ENCODE measurements around the gene ABCB4.
"Not testable (repeated sequence)": the region's sequence is repeated elsewhere in the genome, so short reads cannot be mapped to it uniquely, and the experiment has no call there.

The ABCB4 gene

GRCh38 chr7:87474533-87475358 is 734 bp downstream of the ABCB4 start:
- DNase-seq, result peak; percentile 22

GRCh38 chr7:87473986-87474385 is 1.5 kb downstream of the ABCB4 start:
- DNase-seq, result no peak

DNA sequence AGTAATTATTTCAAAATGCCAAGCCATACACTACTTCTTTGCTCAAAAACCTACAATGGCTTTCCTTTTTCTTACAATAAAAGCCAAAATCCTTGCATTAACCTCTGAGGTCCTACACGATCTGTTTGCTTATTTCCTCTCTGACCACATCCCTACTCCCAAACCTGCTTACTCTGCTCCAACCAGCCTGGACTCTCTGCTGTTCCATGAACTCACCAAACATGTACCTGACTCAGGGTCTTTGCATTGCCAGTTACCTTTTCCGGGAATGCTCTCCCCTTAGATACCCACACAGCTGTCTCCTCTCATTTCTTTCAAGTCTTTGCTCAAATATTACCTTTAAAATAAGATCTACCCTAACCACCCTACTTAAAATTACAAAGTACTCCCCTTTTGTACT is 2.3 kb downstream of the ABCB4 start:
- no peak for DNase-seq

GRCh38 chr7:87471473-87471872 is 4.0 kb downstream of the ABCB4 start:
- no peak for DNase-seq

GRCh38 chr7:87469204-87469603 is 6.3 kb downstream of the ABCB4 start:
- DNase-seq, result not testable (repeated sequence)

DNA sequence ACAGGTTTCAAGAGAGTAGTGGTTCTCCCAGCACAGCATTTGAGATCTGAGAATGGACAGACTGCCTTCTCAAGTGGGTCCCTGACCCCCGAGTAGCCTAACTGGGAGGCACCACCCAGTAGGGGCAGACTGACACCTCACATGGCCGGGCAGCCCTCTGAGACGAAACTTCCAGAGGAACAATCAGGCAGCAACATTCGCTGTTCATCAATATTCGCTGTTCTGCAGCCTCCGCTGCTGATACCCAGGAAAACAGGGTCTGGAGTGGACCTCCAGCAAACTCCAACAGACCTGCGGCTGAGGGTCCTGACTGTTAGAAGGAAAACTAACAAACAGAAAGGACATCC is 10.0 kb downstream of the ABCB4 start:
- not testable (repeated sequence) for DNase-seq

- DNase-seq, result peak; percentile 81
Observed at GRCh38 chr7:87464830-87465533, 10.5 kb downstream of the ABCB4 start.

DNA sequence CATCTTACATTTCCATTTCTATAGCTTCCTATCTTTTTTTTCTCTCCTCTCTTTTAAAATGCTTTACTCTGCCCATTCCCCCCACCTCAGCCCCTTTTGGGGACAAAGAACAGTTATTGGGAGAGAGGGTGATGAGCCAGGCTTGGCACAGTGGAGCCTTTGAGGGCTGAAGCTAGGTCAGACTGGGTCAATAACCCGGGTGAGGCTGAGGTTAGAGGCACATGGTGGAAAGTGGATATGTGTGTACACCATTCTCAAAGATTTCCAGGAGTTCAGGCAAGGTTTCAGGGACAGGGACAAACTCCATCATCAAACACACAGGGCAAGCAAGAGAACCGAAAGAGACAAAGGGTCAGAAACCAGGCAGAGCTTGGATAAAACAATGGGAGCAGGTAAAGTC is 11.5 kb downstream of the ABCB4 start:
- no peak for DNase-seq

DNA sequence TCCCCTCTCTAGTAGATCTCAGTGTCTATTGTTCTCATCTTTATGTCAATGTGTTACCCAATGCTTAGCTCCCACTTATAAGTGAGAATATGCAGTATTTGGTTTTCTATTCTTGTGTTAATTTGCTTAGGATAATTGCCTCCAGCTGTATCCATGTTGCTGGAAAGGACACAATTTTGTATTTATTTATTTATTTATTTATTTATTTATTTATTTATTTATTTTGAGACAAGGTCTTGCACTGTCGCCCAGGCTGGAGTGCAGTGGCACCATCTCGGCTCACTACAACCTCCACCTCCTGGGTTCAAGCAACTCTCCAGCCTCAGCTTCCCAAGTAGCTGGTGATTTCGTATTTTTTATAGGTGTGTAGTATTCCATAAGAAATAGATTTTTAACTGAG is 15.0 kb downstream of the ABCB4 start:
- DNase-seq, result not testable (repeated sequence)

GRCh38 chr7:87459941-87460340 is 15.5 kb downstream of the ABCB4 start:
- no peak for DNase-seq

GRCh38 chr7:87458148-87458547 is 17.3 kb downstream of the ABCB4 start:
- DNase-seq, result no peak

GRCh38 chr7:87456247-87456646 is 19.2 kb downstream of the ABCB4 start:
- peak; percentile 44 for DNase-seq

GRCh38 chr7:87452279-87452678 is 23.2 kb downstream of the ABCB4 start:
- DNase-seq, result no peak

- no peak for DNase-seq
Observed at GRCh38 chr7:87451187-87451586, 24.3 kb downstream of the ABCB4 start.

DNA sequence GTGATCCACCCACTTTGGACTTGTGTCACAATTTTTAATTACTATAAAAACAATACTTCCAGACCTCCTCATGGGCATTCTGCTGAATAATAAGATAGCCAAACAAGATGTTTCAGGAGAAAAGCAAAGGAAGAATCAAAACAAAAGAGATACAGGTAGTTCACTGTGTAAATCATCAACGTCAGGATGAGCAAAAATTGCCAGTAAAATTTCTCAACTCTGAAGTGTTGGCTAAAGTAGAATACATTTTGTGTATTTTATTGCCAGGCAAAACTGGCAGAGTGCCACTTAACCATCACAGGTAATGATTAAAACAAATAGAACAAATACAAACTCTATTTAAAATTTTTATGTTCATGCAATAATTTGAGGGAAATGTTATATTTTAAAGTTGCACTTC is 24.8 kb downstream of the ABCB4 start:
- DNase-seq, result no peak

- peak; percentile 86 for DNase-seq
Observed at GRCh38 chr7:87448388-87448787, 27.1 kb downstream of the ABCB4 start.

- DNase-seq, result no peak
Observed at GRCh38 chr7:87447116-87447635, 28.3 kb downstream of the ABCB4 start.

DNA sequence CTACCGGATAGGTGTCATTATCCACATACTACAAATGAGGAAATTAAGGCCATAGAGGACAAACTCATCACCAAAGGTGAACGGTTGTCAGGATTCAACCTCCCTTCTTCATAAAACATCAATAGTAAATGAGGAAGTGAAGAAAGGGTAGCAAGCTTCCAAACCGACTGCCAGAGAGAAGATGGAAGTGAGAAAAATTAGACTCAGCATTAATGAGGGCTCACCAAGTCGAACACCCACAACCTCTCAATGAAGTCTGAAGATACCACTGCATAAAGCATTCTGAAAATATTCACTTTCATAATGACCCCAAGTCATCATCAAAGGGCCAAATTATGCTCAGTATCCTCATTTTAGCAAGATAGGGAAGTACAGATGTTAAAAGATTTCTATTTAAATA is 29.6 kb downstream of the ABCB4 start:
- DNase-seq, result no peak

DNA sequence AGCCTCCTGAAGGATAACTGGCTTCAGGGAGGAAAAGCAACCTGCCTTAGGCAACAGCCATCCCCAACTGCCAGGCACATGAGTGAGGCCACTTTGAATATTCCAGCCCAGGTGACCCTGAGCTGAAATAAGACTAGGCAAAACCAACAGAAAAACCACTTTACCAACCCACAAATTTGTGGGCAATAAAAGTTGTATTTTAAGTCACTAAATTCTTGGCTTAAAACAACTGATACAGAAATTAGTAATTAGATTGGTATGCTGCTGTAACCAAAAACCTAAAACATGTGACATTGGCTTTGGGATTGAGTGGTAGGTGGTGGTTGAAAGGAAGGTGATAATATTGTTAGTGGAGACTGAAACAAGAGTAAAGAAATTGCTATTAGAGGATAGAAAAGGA is 39.9 kb downstream of the ABCB4 start:
- no peak for DNase-seq

DNA sequence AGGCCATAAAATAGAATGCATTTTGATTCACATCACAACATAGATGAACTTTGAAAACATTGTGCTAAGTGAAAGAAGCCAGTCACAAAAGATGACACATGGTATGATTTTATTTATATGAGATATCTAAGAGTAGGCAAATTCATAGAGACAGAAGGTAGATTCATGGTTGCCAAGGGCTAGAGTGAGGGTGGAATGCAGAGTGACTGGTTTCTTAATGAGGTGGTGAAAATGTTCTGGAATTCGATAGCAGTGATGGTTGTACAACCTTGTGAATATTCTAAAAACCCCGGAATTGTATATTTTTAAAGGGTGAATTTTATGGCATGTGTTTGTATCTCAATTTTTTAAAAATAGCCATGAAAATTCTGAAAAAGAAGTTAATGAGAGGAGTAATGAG is 42.9 kb downstream of the ABCB4 start:
- DNase-seq, result no peak

DNA sequence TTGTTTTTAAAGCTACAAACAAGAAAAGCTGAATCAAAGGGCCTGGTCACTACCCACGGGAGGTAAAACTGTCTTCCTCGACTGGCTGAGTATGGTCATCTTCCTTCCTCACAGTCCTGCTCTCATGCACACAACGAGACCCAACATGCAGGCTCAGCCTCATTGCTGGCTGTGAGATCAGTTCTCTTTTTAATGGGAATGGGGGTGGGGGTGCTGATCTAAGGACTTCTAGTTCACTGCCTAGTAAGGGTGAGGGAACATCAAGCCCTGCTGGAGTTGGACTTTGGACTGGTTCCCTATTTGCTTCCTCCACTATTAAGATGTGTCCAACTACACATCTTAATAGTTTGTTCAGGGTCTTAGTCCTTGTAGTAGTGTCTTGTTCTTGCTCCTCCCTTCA is 48.2 kb downstream of the ABCB4 start:
- no peak for DNase-seq

DNA sequence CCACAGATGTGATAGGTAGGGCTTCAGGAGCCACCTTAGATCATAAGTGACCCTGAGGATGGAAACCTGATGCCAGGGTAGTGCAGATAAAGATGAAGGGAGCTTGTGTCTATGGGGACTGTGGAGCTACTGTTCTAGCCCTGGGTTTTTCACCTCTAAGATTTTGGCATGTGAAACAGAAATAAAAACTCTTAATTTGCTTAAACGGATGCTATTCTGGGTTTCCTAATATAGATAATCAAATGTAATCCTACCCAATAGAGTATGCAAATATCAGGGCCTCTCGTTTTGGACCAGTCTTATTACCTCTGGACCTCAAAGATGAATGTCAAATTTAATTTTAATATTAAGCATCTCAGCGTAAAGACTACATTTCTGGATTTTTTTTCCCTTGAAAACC is 49.3 kb downstream of the ABCB4 start:
- DNase-seq, result no peak

DNA sequence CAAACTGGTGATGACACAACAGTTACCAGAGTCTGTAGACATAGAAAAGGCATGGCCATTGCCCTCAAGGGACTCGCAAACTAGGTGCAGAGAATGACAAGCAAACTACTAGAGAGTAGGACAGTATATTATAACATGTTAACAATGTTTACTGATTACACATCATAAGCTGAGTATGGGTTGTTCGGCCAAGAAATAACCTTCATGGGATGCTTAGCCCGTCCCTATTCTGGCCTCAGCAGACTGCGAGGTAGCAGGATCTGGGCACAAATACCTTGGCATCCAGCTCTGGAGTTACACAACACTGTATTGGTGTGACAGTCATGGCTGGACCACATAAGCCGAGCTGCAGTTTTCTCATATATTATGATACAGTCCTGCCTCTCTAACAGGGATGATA is 51.4 kb downstream of the ABCB4 start:
- no peak for DNase-seq

DNA sequence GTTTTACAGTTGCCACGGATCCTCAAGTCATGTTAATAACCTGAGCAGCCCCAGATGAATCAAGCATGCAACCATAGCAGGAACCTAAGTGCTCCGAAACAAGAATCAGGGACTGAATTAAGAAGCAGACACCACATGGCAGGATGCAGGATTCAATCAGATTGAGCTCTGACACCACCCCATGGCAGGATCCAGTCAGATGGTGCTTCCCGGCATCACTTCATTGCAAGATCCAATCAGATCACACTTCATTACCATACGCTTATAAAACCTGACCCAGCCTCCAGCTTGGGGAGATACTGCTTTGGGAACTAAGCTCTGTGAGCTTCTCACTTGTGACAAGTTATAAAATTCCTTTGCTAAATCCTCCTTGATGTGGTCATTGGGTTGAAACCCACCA is 55.3 kb downstream of the ABCB4 start:
- no peak for DNase-seq
